Immature natural killer cell (primary cell): ENCODE data around the gene HOXD12. TPM values are rescaled to one million over a fixed set of nuclear protein-coding genes. Genes with fewer than 3 reads are reported as not detected.

Source experiments
- DNase-seq, 3 donors: peaks; one replicate each; pipeline ENCODE4 v3.0.0; 2022; ENCODE audit warnings: mixed read lengths in 1 of 3
- H3K27ac Mint-ChIP-seq, 6 donors: one replicate each; pipeline ENCODE4 v1.8.0; 2020; ENCODE audit warnings: mixed read lengths in 6 of 6, mild to moderate bottlenecking in 5 of 6, inconsistent platforms in 4 of 6, moderate library complexity in 3 of 6
- H3K27me3 Mint-ChIP-seq, 3 donors: one replicate each; pipeline ENCODE4 v1.8.0; 2020 to 2021; ENCODE audit warnings: low read depth in 3 of 3, mild to moderate bottlenecking in 3 of 3, mixed read lengths in 3 of 3, moderate library complexity in 3 of 3, inconsistent platforms in 1 of 3
- H3K36me3 Mint-ChIP-seq, 3 donors: one replicate each; pipeline ENCODE4 v1.8.0; 2020; ENCODE audit warnings: mixed read lengths in 3 of 3, inconsistent platforms in 2 of 3, mild to moderate bottlenecking in 2 of 3
- H3K4me1 Mint-ChIP-seq, 2 donors: one replicate each; pipeline ENCODE4 v1.8.0; 2020; ENCODE audit warnings: inconsistent platforms in 2 of 2, mild to moderate bottlenecking in 2 of 2, mixed read lengths in 2 of 2, moderate library complexity in 1 of 2
- H3K4me3 Mint-ChIP-seq, 5 donors: one replicate each; pipeline ENCODE4 v1.8.0; 2020; ENCODE audit warnings: mild to moderate bottlenecking in 5 of 5, mixed read lengths in 5 of 5, inconsistent platforms in 3 of 5, moderate library complexity in 3 of 5
- H3K9me3 Mint-ChIP-seq, 6 donors: one replicate each; pipeline ENCODE4 v1.8.0; 2020; ENCODE audit warnings: mild to moderate bottlenecking in 6 of 6, mixed read lengths in 6 of 6, inconsistent platforms in 4 of 6, moderate library complexity in 3 of 6
- polyA plus RNA-seq, 3 donors: library from polyadenylated mRNA; unstranded; fragments of 300-500 nt; fragmentation: Illumina TruSeq; gene quantifications; one replicate each; pipeline ENCODE4 v1.2.3, GENCODE V29; 2021

HOXD12 gene
- polyA plus RNA-seq, 3 donors from 2014 or later = not detected

DNA sequence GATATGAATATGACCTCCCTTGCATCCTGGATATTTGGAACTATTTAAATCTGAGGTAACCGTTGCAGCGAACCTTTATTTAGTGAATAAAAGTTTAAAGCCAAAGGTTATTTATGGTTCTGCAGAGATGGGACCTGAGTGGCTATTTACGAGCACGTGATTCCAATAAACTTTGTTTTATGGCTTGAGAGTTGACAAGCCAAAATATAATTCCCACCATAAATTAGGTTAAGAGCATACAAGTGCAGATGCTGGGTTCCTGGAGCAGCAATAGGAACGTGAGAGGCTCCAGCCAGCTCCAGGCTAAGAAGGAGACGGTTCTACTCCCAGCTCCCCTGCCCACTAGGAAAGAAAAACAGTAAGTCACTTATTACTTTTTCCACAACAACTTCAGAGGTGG lies 46.5 kb downstream of the HOXD12 start:
- H3K27ac Mint-ChIP-seq = no peak overlapping the region
- peaks cover 33 to 63% (median 34%) of the 10 kb centered on the region in 3 donors for H3K27me3 Mint-ChIP-seq
- peaks cover 4% of the 10 kb centered on the region in 2 donors for H3K4me1 Mint-ChIP-seq
- H3K36me3 Mint-ChIP-seq = peaks cover 0 to 7% (median 0%) of the 10 kb centered on the region in 3 donors
- H3K9me3 Mint-ChIP-seq = peaks cover 0 to 12% (median 1%) of the 10 kb centered on the region in 6 donors
- DNase-seq = no peak
- H3K4me3 Mint-ChIP-seq = no peak overlapping the region

DNA sequence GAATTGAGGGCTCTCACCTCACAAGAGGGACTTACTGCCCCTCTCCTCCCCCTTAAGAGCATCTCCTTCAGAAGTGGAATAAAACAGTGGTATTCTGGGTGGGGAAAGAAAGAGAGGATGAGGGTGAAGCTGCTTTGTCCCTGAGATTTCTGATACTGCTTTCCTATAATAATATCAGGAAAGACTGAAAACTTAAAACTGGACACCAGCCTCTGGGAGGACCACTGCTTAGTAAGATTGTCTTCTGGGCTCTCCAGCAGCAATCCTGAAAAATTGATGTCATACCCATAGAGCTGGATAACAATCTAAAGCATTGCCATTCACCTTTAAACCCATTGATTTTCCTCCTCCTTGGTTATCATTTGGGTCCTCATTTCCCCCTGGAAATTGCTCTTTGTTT lies 47.0 kb downstream of the HOXD12 start:
- Mint-ChIP-seq H3K27ac (no peak overlapping the region), H3K4me3 (no peak overlapping the region), H3K4me1 (no peaks in the 10 kb centered on the region), H3K36me3 (peaks cover 0 to 7% (median 0%) of the 10 kb centered on the region in 3 donors), H3K9me3 (peaks cover 0 to 10% (median 0%) of the 10 kb centered on the region in 6 donors), H3K27me3 (peaks cover 30 to 66% (median 30%) of the 10 kb centered on the region in 3 donors)
- no peak for DNase-seq

DNA sequence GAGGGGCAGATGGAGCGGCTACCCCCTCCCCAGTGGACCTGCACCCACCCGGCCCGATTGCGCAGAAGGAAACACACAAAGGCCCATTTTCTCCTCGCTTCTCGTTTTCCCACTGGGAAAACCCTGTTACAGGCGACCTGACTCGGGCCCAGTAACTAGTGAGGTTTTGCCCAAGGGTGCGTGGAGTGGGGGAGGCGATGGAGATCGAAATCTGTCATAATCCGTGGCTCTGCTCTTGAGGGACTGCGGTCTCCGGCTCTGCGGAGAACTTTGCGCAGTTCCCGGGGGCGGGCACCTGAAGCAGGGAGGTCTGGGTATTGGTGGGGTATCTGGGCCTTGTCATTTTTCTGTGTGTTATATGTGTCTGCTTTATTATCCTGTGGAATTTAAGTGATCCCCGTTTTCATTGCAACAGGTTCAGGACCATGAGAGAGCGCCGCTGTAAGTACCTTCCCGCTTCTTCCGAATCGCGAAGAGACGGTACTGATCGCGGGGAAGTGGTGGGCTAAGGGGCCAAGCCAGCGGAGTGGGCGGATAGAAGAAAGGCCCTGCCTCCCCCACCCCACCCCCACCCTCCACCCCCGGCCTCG lies 47.7 kb downstream of the HOXD12 start:
- Mint-ChIP-seq H3K9me3 (peaks cover 0 to 10% (median 0%) of the 10 kb centered on the region in 6 donors), H3K27ac (no peak overlapping the region)

DNA sequence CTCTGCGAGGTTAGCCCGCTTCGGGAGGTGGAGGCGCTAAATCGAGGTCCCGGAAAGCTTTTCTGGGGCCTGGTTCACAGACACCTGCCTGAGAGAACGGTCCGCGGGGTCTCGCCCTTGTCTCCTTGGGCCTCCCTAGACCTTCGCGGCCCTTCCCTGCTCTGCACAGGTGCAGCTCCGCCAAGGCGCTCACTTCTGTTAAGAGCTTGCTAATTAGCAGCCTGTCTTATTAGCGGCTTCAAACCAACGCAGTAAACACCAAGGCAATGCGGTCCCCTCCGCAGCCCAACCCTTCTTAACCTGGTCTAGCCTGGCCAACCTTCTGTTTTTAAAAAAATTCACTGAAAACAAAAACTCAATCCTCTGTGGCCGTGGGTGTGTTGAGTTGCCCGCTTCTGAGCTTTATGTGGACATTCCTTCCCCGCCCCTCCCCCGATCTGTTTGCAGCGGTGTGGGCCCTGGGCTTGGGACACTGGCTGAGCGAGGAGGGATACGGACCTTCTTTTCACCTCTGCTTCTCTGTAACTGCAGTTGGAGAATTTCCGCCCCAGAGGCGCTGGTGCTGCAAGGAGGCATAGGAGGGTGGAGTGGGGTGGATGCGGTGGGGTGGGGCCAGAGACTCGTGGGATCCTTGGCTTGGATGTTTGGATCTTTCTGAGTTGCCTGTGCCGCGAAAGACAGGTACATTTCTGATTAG lies 48.4 kb downstream of the HOXD12 start:
- Mint-ChIP-seq H3K4me3 (no peak overlapping the region), H3K27me3 (peaks cover 28 to 59% (median 30%) of the 10 kb centered on the region in 3 donors), H3K9me3 (peaks cover 0 to 13% (median 0%) of the 10 kb centered on the region in 6 donors), H3K27ac (no peak overlapping the region), H3K4me1 (no peaks in the 10 kb centered on the region), H3K36me3 (peaks cover 0 to 7% (median 0%) of the 10 kb centered on the region in 3 donors)
- DNase-seq = no peak

More for the DNA sequence above, 47.7 kb downstream of the HOXD12 start:
- H3K36me3 Mint-ChIP-seq = peaks cover 0 to 7% (median 0%) of the 10 kb centered on the region in 3 donors
- no peaks in the 10 kb centered on the region for H3K4me1 Mint-ChIP-seq
- no peak for DNase-seq
- H3K27me3 Mint-ChIP-seq = peaks cover 30 to 63% (median 30%) of the 10 kb centered on the region in 3 donors
- no peak overlapping the region for H3K4me3 Mint-ChIP-seq

DNA sequence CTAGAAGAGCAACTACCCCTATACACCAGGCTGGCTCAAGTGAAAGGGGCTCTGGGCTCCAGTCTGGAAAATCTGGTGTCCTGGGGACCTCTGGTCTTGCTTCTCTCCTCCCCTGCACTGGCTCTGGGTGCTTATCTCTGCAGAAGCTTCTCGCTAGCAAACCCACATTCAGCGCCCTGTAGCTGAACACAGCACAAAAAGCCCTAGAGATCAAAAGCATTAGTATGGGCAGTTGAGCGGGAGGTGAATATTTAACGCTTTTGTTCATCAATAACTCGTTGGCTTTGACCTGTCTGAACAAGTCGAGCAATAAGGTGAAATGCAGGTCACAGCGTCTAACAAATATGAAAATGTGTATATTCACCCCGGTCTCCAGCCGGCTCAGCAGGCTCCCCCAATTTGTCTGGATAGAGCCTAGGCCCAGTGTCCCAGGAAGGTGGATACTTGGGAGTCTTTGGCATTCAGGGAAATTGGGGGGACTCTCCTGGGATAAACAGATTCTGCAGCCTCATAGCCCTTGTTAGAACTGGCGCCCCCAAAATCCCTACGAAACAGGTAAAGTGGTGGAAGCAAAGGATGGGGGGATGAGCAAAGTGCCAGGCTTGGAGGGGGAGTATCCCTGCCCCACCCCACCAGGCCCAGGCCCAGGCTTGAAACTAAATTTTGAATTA lies 49.3 kb downstream of the HOXD12 start:
- Mint-ChIP-seq H3K9me3 (peaks cover 0 to 13% (median 0%) of the 10 kb centered on the region in 6 donors), H3K27me3 (peaks cover 29 to 62% (median 36%) of the 10 kb centered on the region in 3 donors), H3K4me3 (no peak overlapping the region), H3K4me1 (no peaks in the 10 kb centered on the region), H3K27ac (no peak overlapping the region), H3K36me3 (peaks cover 0 to 7% (median 0%) of the 10 kb centered on the region in 3 donors)
- no peak for DNase-seq

DNA sequence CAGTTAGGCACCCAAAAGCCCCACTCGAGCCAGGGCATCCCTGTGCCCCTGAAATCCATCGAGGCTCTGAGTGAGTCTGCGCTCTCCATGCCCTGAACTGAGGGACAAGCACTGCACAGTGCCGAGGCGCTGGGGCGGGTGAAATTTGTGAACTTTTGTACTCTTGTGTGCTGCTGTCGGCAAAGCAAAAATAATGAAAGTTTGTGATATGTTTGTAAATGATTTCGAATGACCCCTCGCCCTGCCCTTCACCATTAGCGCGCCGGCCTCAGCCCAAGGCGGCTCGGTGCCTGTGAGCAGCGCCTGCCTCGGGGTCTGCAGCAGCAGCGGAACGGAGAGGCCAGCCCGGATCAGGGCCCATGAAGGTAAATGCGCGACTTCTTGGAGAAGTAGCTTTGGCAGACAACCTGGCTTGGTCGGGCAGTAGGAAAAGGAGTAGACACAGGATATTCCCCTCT lies 49.9 kb downstream of the HOXD12 start:
- Mint-ChIP-seq H3K27me3 (peaks cover 29 to 62% (median 39%) of the 10 kb centered on the region in 3 donors), H3K27ac (no peak overlapping the region), H3K4me1 (no peaks in the 10 kb centered on the region), H3K9me3 (peaks cover 0 to 13% (median 0%) of the 10 kb centered on the region in 6 donors), H3K36me3 (peaks cover 0 to 7% (median 0%) of the 10 kb centered on the region in 3 donors), H3K4me3 (no peak overlapping the region)
- no peak for DNase-seq

DNA sequence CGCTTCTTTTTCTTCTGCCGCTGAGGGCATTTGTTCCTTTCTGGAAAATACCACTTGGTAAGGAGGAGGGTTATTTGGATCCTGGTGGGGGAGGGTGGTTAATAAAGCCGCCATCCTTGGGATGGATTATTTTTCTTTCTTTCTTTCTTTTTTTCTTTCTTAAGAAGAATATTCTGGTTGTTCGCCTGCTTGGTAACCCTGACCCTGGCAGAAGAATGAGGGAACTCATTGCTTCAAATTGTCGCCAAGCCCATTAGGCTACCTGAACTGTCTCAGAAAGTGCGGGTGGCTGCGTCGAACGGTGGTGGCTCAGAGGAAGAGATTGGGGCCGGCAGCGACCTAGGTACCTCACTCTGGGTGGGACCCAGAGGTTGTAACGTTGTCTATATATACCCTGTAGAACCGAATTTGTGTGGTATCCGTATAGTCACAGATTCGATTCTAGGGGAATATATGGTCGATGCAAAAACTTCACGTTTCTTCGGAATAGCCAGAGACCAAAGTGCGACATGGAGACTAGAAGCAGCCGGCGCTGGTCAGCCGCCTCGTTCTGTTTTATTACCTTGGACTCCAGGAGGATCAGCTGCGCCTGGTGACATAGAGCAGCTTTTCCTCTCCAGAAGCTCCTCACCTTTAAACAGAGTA lies 50.5 kb downstream of the HOXD12 start:
- H3K27me3 Mint-ChIP-seq = peaks cover 29 to 62% (median 36%) of the 10 kb centered on the region in 3 donors
- no peak overlapping the region for H3K4me3 Mint-ChIP-seq
- peaks cover 0 to 7% (median 0%) of the 10 kb centered on the region in 3 donors for H3K36me3 Mint-ChIP-seq
- H3K4me1 Mint-ChIP-seq = no peaks in the 10 kb centered on the region
- H3K9me3 Mint-ChIP-seq = peaks cover 0 to 13% (median 0%) of the 10 kb centered on the region in 6 donors
- DNase-seq = no peak
- no peak overlapping the region for H3K27ac Mint-ChIP-seq

DNA sequence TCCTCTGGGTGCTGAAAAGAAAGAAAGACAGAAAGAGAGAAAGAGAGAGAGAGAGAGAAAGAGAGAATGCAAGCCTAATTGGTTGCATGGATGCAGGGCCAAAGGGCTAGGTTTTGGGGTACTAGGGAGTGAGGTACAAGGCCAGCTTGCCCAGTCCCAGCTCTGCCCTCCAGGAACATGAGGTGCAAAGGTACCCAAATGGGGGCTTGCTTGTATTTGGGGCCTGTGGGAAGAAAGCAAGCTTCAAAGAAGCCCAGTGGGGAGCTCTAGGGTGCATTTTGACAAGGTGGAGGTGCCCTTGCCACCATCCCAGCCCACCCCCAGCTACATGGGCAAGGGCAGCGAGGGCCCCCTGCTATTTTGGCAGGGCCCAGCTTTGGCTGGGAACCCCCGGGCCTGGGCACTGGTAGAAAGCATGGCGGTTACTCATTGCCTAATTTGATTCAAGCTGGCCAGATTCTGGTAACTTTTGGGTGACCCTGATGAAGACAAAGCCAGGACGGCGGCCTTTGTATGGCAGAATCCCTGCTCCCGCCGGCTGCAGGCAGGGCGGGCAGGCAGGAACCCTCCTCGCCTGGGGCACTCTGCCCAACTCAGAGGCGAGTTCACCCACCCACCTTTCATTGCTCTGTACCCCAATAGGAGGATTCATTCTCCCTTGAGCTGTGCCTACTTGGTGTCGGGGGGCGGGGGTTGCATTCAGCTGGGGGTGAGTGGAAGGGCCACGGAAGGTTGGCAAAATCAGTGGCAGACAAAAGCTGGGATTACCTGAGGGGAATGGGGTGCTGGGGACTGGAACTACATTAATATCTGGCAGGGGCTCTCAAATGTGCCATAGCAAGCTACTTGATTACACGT lies 51.2 kb downstream of the HOXD12 start:
- H3K27ac Mint-ChIP-seq = no peak overlapping the region
- peaks cover 30 to 63% (median 34%) of the 10 kb centered on the region in 3 donors for H3K27me3 Mint-ChIP-seq
- peaks cover 0 to 7% (median 0%) of the 10 kb centered on the region in 3 donors for H3K36me3 Mint-ChIP-seq
- peaks cover 0 to 13% (median 0%) of the 10 kb centered on the region in 6 donors for H3K9me3 Mint-ChIP-seq
- no peak for DNase-seq
- no peak overlapping the region for H3K4me3 Mint-ChIP-seq
- H3K4me1 Mint-ChIP-seq = no peaks in the 10 kb centered on the region

DNA sequence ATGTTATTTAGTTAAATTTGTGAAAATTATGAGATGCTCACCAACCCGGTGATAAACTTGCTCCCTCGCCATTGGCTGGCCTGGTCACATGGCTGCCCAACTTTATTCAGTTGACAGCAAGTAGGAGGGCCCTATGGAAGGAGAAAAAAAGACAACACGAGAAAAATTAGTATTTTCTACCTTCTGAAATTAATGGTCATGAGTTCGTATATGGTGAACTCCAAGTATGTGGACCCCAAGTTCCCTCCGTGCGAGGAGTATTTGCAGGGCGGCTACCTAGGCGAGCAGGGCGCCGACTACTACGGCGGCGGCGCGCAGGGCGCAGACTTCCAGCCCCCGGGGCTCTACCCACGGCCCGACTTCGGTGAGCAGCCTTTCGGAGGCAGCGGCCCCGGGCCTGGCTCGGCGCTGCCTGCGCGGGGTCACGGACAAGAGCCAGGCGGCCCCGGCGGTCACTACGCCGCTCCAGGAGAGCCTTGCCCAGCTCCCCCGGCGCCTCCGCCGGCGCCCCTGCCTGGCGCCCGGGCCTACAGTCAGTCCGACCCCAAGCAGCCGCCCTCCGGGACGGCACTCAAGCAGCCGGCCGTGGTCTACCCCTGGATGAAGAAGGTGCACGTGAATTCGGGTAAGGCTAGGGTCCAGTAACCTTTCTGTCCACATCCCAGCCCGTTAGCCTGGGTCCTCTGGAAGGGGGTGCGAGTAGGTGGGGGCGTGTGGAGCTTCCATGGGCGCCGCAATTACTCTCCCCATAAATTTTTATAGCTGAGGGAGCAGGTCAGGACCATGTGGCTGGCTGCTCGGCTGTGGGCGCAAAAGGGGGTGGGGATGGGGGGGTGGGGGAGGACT lies 52.1 kb downstream of the HOXD12 start, which contains the start of gene HOXD4:
HOXD4 (plus strand) TSS at position 109 of the 846 bp plus-strand sequence; CDS start at position 193, 84 bp downstream.
- no peak for DNase-seq
- H3K4me1 Mint-ChIP-seq = no peaks in the 10 kb centered on the region
- no peak within 1 kb of the TSS for H3K4me3 Mint-ChIP-seq
- H3K27me3 Mint-ChIP-seq = peaks cover 28 to 62% (median 29%) of the 10 kb centered on the region in 3 donors
- peaks cover 0 to 7% (median 0%) of the 10 kb centered on the region in 3 donors for H3K36me3 Mint-ChIP-seq
- H3K27ac Mint-ChIP-seq = no peak within 1 kb of the TSS
- peaks cover 0 to 13% (median 0%) of the 10 kb centered on the region in 6 donors for H3K9me3 Mint-ChIP-seq
